Chondrocyte (in vitro differentiated cells): ENCODE measurements around the gene PROM1. TPM values are rescaled to one million over a fixed set of nuclear protein-coding genes. Genes with fewer than 3 reads are reported as not detected.

Experiments used
- DNase-seq: peaks from one replicate; pipeline ENCODE4 v3.0.0; 2021; ENCODE audit warnings: mixed read lengths, low spot score
- H3K27ac Mint-ChIP-seq: one replicate; pipeline ENCODE4 v1.8.0; 2021; ENCODE audit warnings: mild to moderate bottlenecking, moderate library complexity, mixed read lengths; ENCODE audit not compliant: unreplicated experiment
- H3K27me3 Mint-ChIP-seq: 2 replicates; pipeline ENCODE4 v1.8.0; 2021; ENCODE audit warnings: low read depth, mixed read lengths
- H3K36me3 Mint-ChIP-seq: 2 replicates; pipeline ENCODE4 v1.8.0; 2021; ENCODE audit warnings: low read depth, mixed read lengths
- H3K4me1 Mint-ChIP-seq: 2 replicates; pipeline ENCODE4 v1.8.0; 2021; ENCODE audit warnings: low read depth, mild to moderate bottlenecking, mixed read lengths
- H3K4me3 Mint-ChIP-seq: one replicate; pipeline ENCODE4 v1.8.0; 2021; ENCODE audit warnings: mild to moderate bottlenecking, moderate library complexity, mixed read lengths; ENCODE audit not compliant: unreplicated experiment
- H3K9me3 Mint-ChIP-seq: 2 replicates; pipeline ENCODE4 v1.8.0; 2021; ENCODE audit warnings: low read depth, mixed read lengths
- total RNA-seq: library from RNA; stranded (reverse); gene quantifications from 3 replicates; pipeline ENCODE4 v1.2.1, GENCODE V29; 2021
- TF ChIP-seq, protein P1 (sequence below): fragments of 200-600 bp; sonication (generic); IDR thresholded peaks from 2 replicates; pipeline ENCODE4 v1.5.0; 2021; ENCODE audit warnings: antibody characterized with exemption, mild to moderate bottlenecking, moderate library complexity

PROM1 gene
- total RNA-seq, 1 donor from 2014 or later, result 0.10 TPM

GRCh38 chr4:16055873-16056272 lies 27.9 kb downstream of the PROM1 start:
- H3K9me3 Mint-ChIP-seq, result no peaks in the 10 kb centered on the region
- peaks cover 12% of the 10 kb centered on the region for H3K4me1 Mint-ChIP-seq
- no peak overlapping the region for H3K27ac Mint-ChIP-seq
- H3K27me3 Mint-ChIP-seq, result peaks cover 12% of the 10 kb centered on the region
- no peak overlapping the region for H3K4me3 Mint-ChIP-seq
- TF ChIP-seq, protein P1, sequence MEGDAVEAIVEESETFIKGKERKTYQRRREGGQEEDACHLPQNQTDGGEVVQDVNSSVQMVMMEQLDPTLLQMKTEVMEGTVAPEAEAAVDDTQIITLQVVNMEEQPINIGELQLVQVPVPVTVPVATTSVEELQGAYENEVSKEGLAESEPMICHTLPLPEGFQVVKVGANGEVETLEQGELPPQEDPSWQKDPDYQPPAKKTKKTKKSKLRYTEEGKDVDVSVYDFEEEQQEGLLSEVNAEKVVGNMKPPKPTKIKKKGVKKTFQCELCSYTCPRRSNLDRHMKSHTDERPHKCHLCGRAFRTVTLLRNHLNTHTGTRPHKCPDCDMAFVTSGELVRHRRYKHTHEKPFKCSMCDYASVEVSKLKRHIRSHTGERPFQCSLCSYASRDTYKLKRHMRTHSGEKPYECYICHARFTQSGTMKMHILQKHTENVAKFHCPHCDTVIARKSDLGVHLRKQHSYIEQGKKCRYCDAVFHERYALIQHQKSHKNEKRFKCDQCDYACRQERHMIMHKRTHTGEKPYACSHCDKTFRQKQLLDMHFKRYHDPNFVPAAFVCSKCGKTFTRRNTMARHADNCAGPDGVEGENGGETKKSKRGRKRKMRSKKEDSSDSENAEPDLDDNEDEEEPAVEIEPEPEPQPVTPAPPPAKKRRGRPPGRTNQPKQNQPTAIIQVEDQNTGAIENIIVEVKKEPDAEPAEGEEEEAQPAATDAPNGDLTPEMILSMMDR, result no peak
- no peaks in the 10 kb centered on the region for H3K36me3 Mint-ChIP-seq
- DNase-seq, result no peak

DNA sequence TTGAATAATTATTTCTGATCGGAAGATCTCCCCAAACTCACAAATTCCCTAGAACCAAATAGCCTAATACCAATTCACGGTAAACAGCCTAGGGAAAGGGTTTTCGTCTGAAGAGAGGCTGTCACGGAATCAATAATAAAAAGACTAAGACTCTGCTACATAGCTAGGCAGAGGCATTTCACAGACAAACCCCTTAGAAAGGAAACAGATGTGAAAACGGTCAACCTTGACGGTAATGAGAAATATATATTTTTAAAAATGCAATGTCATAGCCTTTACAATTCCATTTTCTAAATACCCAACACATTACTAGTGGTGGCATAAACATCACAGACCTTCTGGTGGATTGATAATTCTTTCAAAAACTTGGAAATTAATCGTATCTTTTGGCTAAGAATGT lies 28.4 kb downstream of the PROM1 start:
- no peaks in the 10 kb centered on the region for H3K9me3 Mint-ChIP-seq
- no peak for DNase-seq
- peaks cover 12% of the 10 kb centered on the region for H3K4me1 Mint-ChIP-seq
- peaks cover 13% of the 10 kb centered on the region for H3K27me3 Mint-ChIP-seq
- H3K36me3 Mint-ChIP-seq, result no peaks in the 10 kb centered on the region
- H3K27ac Mint-ChIP-seq, result no peak overlapping the region
- TF ChIP-seq, protein P1, result no peak
- H3K4me3 Mint-ChIP-seq, result no peak overlapping the region

DNA sequence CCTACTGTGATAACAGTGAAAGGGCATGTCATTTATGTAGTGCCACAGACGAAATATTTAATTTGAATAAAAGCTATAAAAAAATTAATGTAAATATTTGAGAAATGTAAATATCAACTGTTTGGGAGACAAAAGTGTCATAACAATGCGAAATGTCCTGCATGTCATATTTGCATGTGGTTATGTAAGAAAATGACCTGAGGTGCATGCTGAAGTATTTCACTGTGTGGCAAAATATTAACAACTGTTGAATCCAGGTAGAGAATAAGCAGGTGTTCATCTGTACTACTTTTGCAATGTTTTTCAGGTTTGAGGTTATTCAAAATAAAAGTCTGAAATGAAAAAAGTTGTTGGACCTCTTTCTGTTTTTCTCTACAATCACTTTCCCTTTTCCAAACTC lies 30.9 kb downstream of the PROM1 start:
- H3K27ac Mint-ChIP-seq, result no peak overlapping the region
- H3K9me3 Mint-ChIP-seq, result no peaks in the 10 kb centered on the region
- H3K4me3 Mint-ChIP-seq, result no peak overlapping the region
- H3K27me3 Mint-ChIP-seq, result peaks cover 13% of the 10 kb centered on the region
- H3K36me3 Mint-ChIP-seq, result no peaks in the 10 kb centered on the region
- no peak for DNase-seq
- TF ChIP-seq, protein P1, result no peak
- H3K4me1 Mint-ChIP-seq, result peaks cover 17% of the 10 kb centered on the region

DNA sequence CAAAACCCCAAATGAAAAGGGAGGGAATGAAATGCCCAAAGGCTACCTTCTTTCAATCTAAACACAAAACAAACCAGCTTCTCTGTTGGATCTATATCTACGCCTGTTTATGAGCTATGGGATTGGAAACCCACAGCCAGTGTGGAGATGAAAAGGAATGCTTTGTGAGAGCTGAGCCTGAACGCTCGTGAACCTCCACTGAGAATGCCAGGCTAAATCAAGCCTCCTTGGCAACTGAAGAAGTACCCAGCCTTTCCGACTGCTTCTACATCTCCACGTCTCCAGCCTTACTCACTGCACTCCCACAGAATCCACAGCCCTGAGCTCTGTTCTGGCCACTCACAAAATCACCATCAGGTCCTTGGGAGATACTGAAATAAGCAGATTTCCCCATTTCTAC lies 31.8 kb downstream of the PROM1 start:
- H3K9me3 Mint-ChIP-seq, result no peaks in the 10 kb centered on the region
- no peak for DNase-seq
- peaks cover 13% of the 10 kb centered on the region for H3K27me3 Mint-ChIP-seq
- H3K27ac Mint-ChIP-seq, result no peak overlapping the region
- H3K4me3 Mint-ChIP-seq, result no peak overlapping the region
- TF ChIP-seq, protein P1, result no peak
- H3K4me1 Mint-ChIP-seq, result peaks cover 17% of the 10 kb centered on the region
- no peaks in the 10 kb centered on the region for H3K36me3 Mint-ChIP-seq

DNA sequence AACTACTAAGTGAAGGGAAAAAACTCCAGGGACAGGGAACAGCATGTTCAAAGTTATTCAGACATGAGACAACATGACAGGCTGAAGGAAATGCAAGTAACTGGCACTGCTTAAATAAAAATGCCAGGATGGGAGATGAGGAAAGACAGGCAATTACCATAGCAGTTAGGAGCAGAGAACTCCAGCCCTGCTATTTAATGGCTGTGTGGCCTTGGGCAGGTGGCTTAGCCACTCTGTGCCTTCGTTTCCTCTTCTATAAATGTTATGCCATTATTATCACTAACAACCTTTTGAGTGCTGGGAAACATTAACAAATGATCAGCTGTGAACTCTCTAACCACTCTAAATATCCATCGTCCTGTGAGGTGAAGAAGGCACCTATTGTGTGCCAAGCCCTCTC lies 32.7 kb downstream of the PROM1 start:
- DNase-seq, result no peak
- H3K27ac Mint-ChIP-seq, result no peak overlapping the region
- H3K4me3 Mint-ChIP-seq, result no peak overlapping the region
- no peaks in the 10 kb centered on the region for H3K36me3 Mint-ChIP-seq
- peaks cover 10% of the 10 kb centered on the region for H3K27me3 Mint-ChIP-seq
- TF ChIP-seq, protein P1, result no peak
- no peaks in the 10 kb centered on the region for H3K9me3 Mint-ChIP-seq
- H3K4me1 Mint-ChIP-seq, result peaks cover 10% of the 10 kb centered on the region
